GM21529 (cell line): Measurements from ENCODE around the gene PSMD11.
"Not testable (repeated sequence)": the region's sequence is repeated elsewhere in the genome, so short reads cannot be mapped to it uniquely, and the experiment has no call there.

Source experiments
- ATAC-seq: cut with Tn5 transposase; IDR thresholded peaks from one replicate; pipeline ENCODE4 v1.9.1; 2021; ENCODE audit not compliant: unreplicated experiment

The PSMD11 gene

DNA sequence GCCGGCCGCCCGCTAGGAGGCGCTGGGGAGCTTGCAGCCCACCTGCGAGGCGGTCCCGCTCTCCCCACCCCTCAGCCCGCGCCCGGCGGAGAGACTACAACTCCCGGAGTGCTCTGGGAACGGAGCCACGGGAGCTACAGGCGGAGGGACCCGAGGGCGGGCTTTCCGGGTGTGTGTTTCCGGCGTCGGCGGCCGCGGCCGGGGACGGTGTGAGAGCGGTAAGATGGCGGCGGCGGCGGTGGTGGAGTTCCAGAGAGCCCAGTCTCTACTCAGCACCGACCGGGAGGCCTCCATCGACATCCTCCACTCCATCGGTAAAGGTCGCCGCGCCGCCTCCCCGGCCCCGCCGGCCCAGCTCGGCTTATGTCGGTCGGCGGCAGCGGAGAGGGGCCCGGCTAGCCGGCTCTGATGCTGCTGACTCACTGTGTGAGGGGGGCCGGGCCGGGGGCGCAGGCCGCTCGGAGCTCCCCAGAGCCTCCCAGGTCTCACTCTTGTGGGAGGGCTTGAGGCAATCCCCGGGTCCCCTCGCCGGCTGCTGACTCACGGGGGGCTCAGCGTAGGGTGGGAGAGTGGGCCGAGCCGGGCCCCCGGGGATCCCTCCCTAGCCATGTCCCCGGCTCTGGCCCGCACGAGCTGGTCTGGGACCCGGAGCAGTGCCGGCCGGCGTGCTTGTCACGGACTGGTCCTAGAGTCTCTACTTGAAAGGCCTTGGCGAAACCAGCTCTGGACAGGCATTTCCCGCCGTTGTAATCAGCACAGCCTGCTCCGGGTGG lies at the start of gene PSMD11:
TSS of gene PSMD11 (plus strand) at position 210 of the 773 bp plus-strand sequence. CDS start at position 224, 14 bp downstream.
- peak; percentile 94 for ATAC-seq

DNA sequence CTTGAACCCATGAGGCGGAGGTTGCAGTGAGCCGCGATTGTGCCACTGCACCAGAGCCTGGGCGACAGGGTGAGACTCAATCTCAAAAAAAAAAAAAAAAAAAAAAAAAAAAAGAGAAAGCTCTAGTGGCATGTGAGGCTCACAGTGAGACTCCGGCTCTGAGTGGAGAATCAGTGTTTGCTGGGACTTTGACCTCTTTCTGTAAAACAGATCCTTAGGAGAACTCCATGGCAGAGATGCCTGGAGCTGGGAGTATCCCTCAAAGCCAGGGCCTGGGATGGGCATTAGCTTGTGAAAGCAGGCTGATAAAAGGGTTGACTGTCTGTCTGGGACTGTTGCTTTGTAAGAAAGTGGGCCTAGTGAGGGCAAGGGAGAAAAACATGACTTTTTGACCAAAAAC lies 48.0 kb upstream of the PSMD11 start:
- ATAC-seq: no peak

DNA sequence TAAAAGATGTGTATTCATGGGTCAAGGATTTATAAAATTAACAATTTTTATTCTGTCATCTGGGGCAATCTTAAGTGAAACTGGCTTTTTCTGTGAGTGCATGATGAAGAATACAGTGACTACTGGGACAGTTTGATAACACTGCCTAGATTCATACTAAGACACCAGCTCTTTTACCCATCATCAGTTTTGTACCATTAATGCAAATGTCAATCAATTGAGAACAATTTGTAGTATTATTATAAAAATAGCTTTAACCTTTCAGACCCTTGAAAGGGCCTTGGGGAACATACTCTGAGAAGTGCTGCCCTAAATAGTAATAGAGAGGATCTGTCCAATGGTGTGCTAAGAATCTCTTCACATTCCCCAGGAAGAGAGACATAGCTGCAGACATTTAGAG lies 45.4 kb upstream of the PSMD11 start:
- no peak for ATAC-seq

DNA sequence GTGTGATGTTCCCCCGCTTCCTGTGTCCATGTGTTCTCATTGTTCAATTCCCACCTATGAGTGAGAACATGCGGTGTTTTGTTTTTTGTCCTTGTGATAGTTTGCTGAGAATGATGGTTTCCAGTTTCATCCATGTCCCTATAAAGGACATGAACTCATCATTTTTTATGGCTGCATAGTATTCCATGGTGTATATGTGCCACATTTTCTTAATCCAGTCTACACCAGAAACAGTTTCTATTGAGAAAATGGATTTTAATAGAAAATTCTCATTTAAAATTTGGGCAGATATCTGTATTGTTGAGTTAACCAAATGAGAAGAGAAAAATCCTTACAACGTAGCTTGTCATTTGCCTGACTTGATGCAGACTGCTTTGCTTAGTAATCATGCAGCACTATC lies 34.2 kb upstream of the PSMD11 start:
- not testable (repeated sequence) for ATAC-seq

DNA sequence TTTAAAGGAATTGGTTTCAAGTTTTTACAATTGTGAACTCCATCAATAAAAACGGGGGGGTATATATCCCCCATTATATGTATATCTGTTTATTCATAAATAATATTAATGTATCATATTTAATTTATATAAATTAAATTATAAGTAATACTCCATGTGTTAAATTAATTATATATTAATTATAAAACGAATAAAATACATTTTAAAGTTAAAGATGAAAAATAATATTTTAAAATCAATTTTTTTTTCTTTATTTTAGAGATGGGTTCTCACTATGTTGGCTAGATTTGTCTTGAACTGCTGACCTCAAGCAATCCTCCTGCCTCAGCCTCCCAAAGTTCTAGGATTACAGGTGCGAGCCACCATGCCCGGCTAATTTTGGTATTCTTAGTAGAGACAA lies 17.4 kb upstream of the PSMD11 start:
- ATAC-seq: no peak

DNA sequence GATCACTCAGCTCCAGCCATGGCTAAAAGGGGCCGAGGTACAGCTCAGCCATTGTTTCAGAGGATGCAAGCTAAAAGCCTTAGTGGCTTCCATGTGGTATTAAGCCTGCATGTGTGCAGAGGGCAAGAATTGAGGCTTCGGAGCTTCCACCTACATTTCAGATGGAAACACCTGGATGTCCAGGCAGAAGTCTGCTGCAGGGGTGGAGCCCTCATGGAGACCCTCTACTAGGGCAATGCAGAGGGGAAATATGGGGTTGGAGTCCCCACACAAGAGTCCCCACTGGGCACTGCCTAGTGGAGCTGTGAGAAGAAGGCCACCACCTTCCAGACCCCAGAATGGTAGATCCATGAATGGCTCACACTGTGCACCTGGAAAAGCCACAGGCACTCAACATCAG lies 14.7 kb upstream of the PSMD11 start:
- ATAC-seq: no peak

DNA sequence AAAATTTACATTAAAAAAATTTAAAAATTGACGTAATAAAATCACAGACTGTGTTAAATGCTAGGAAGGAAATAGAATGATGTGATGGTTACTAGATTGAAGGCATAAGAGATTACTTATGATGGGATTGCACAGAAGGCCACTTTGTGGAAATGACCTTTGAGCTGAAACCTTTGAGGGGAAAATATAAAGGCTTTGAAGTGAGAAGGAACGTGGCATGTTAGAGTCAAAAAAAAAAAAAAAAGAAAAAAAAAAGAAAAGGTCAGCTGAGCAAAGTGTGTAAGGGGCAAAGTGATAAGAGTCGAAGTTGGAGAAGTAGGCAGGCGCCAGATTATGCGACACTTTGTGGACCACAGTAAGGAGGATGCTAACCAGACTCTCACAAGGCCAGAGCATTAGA lies 3.6 kb upstream of the PSMD11 start:
- no peak for ATAC-seq

DNA sequence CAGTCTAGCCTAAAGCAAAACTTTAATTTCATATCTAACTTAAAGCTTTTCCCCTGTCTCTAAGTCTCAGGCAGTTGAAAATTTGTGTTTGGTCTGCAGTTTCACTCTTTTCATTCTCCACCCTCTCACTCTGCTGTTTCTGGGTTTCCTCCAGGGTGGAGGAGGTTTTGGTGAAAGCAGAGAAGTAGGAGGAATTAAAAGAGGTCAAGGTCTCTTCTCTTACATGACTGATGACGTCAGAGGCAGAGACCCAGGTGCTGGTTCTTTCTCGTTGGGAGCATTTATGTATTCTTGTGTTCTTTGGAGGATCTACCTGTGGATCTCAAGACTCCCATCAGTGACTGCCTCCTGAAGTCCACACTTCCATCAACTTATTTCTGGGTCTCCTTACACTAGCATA lies 2.4 kb upstream of the PSMD11 start:
- no peak for ATAC-seq

DNA sequence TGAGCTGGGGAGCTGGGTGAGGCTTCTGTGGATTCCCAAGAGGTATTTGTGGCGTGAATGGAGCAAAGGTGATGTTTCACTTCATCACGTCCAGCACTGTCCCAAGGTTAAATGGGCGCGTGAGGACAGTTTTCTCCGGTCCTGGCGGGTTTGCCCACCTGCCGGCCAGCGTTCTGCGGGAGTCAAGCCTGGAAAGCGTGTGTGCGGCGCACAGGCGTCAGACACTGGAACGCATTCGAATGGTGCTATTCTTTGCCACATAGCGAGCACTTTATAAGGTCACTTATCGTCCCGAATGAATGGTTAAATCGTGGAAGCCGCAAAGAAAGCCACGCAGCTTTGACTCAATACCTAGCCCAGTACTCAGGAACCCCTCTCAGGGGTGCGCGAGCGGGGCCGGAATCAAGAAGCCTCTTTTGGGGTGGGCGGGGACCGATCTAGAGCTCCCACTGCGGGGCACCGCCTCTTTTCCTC lies 446 bp upstream of the PSMD11 start:
- ATAC-seq: no peak

DNA sequence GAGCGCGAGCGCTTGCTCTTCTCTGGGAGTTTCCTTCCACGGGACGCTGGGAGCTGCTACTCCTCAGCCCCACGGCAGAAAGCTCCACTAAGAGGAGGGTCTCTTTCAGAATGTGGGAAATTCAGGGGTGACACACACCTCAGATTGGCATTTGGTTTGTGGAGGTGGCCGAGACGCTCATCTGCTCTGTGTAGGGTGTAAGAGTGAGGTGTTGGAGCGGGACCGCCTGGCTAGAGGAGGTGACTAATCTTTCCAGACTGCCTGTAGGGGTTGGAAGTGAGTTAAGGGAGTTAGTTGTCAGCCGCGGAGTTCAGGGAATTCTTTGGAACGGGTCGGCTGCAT lies 735 bp downstream of the PSMD11 start:
- ATAC-seq: peak; percentile 15

DNA sequence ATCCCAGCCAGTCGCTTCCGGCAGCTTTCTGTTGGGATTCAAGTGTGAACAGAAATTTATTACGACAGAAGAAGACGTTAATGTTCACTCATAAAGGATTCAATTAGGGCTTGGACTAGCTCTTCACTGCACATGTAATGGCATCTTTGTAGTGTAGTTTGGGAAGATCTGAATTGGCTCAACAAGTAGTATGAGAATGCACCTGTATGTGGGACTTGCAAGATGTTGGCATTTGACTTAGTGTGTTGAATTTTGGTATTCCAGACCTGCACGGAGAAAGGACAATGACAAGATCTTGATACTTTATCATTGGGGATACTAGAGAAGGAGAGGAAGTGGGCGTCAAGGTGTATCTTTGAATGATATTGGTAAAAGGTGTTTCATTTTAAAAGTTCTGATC lies 1.2 kb downstream of the PSMD11 start:
- no peak for ATAC-seq

DNA sequence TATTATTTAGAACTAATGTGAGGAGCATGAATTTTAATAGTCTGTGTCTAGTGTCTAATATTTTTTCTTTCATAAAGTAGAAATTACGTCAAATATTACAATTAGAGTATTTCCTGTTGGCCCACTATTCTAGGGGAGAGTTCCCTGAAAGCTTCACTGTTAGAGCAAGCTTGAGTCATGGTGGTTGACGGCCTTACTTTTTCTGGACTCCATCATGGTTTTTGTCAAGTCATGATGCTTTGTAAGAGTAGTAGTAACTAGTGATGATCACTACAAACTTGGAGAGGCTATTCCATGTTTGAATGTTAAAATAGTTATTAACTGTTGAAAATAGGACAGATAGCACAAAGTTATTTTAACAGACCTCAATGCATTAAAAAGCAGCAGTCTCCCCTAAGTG lies 1.7 kb downstream of the PSMD11 start:
- ATAC-seq: no peak

DNA sequence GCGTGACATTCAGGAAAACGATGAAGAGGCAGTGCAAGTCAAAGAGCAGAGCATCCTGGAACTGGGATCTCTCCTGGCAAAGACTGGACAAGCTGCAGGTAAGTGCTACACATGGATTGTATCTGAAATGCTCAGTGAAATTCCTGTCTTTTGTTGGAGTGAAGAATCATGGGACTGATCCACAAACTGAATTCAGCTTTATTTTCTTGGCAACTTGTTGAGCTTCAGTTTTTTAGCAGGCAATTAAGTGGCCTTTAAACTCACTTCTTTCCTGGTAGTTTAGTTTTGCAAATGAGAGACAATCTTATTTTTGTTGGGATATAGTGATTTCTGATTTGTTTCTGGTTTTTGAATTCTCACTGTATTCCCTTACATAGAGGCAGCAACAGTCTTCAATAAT lies 2.6 kb downstream of the PSMD11 start:
- no peak for ATAC-seq

DNA sequence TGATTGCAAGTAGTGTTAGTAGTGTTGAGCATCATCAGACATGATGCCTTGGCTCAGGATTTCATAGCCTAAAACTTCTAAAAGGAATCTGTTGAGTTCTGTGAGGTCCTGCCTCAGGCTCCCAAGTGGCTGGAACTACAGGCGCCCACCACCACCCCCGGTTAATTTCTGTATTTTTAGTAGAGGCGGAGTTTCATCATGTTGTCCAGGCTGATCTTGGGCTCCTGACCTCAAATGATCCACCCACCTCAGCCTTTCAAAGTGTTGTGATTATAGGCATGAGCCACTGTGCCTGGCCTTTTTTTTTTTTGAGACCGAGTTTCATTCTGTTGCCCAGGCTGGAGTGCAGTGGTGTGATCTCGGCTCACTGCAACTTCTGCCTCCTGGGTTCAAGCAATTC lies 5.7 kb downstream of the PSMD11 start:
- ATAC-seq: no peak

DNA sequence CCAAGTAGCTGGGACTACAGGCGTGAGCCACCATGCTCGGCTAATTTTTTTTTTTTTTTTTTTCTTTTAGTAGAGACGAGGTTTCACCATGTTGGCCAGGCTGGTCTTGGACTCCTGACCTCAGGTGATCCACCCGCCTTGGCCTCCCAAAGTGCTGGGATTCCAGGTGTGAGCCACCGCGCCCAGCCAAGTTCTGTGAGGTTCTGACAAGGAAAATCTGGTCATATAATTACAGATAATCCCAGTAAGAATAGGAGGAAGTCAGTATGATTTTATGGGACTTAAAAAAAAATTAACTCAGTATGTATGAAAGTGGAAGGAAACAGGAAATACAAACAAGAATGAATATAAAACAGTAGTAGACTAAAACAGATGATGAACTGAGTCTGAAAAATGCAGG lies 6.1 kb downstream of the PSMD11 start:
- not testable (repeated sequence) for ATAC-seq

DNA sequence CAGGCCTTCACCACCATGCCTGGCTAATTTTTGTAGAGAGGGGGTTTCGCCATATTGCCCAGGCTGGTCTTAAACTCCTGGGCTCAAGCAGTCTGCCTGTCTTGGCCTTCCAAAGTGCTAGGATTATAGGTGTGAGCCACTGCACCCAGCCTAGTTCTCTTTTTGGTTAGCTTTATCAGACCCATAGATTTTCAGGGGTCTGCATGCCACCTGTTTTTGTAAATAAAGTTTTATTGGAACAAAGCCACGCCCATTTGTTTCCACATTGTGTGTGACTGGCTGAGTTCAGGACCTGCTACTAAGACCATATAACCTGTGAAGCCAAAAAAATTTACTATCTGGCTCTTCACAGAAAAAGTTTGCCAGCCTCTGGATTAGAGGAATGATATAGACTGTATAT lies 7.6 kb downstream of the PSMD11 start:
- ATAC-seq: no peak

DNA sequence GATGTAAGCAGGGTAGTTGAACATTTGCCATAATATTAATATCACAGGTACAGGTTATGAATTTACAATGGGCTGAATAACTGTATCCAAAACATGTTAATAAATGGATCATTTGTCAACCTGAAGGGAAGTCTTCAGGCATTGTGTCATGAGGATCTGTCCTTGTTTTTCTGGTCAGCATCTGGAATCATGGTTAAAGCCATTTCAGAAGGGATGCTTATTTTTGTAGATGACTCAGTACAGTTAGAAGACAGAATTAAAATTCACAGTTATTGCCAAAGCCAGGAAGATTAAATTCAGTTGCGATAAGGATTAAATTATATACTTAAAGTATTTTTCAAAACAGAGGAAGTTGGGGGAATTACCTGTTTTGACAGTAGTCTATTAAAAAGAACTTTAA lies 8.0 kb downstream of the PSMD11 start:
- no peak for ATAC-seq

DNA sequence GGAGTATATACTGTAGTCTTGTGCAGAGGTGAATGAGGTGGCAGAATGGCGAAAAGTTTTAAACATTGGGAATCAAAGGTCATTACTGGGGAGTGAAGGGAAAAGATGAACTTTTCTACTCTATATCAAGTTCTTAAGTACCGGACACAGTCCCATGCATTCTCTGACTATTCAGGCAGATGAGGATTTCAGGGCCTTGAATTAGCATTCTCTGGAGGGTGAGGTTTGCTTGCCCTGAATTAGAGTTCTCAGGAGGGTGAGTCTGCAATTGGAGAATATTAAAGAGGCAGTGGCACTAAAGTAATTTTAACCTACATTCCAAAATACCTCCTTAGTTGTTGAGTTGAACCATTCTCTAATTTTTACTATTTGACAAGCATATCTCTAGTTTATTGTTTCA lies 9.1 kb downstream of the PSMD11 start:
- ATAC-seq: no peak

DNA sequence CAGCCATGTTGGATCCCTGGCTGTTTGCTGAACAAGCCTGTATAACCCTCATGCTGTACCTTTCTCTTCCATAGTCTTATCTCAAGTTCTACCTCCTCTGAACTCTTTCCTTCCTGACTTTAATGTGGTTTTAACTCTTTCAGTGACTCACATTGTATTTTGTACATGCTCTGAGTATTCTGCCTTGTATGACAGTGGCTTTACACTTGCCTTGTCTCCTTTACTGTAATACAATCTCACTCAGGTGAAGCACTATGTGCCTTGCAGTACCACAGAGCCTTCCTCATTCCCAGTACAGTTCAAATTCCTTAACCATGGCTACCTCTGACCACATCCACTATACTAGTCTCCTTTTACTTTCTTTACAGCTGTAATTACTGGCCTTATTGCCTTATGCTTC lies 14.1 kb downstream of the PSMD11 start:
- ATAC-seq: no peak

DNA sequence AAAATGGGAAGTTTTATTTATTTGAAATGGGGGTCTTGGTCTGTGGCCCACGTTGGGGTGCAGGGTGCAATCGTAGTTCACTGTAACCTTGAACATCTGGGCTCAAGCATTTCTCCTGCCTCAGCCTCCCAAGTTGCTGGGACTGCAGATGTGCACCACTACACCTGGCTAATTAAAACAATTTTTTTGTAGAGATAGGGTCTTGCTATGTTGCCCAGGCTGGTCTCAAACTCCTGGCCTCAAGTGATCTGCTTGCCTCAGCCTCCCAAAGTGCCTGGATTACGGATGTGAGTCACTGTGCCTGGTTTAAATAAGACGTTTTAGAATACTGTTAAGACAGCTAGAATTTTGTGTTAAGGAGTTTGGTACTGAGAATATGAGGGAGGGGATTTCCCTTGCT lies 15.7 kb downstream of the PSMD11 start:
- no peak for ATAC-seq

DNA sequence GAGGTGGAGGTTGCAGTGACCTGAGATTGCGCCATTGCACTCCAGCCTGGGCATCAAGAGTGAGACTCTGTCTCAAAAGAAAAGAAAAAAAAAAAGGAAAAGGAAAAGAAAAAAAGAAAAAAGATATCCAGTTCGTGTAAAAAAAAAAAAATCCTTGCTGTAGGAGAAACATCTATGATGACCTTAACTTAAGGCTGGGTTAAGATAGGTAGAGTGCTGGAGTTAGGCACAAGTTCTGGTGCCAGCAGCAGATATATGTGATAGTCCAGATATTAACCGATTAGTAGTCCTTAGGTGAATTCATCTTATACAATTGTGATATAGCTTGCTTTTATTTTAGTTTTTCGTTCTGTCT lies 17.2 kb downstream of the PSMD11 start:
- no peak for ATAC-seq

DNA sequence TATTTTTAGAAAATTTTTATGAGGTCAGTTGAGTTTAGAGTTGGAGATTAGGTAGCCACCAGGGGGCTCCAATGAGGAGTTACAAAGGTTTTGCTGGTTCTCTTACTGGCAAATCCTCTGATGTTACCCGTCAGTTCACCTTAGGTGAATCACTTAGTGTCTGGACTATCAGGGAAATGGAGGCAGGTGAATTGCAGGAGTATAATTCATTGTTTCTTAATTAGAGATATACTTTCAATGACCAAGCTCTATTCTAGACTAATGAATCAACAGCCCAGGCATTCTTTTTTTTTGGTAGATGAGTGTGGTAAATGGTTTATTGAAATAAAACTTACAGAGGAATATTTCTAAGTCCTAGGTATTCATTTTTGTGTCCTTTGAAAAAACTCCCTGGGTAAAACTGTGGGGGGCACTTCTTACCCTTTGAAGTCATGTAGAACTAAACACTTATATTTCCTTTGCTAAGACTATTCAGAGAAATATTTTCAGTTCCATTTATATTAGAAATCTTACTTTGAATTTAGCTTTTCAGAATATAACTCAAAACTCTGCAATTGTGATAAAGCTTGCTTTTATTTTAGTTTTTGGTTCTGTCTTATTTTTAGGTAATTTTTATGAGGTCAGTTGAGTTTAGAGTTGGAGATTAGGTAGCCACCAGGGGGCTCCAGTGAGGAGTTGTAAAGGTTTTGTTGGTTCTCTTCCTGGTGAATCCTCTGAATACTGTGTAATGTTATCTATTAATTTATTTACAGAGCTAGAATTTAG lies 17.7 kb downstream of the PSMD11 start:
- ATAC-seq: no peak

DNA sequence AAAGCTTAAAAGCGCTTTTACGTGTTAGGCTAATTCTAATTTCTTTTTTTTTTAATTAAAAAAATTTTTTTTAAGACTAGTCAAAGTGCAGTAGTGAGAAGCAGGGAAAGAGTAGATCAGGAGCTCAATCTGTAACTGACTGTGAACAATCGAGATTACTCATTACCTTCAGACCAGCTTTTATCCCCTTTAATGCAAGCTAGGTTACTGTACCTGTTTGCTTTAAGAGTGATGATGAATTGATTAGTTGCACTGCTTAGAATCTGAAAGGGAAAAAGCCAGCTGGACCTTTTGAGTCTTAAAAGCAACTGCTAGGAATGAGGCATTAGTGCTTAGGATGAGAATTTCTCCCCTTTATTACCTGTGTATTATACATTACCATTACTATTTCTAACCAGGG lies 19.0 kb downstream of the PSMD11 start:
- ATAC-seq: no peak
